GM19463 (cell line): Measurements from ENCODE around the gene PKIB.

Experiments
- ATAC-seq: cut with Tn5 transposase; IDR thresholded peaks from one replicate; pipeline ENCODE4 v1.9.1; 2021; ENCODE audit warnings: mild to moderate bottlenecking, moderate library complexity; ENCODE audit not compliant: unreplicated experiment

Gene PKIB

DNA sequence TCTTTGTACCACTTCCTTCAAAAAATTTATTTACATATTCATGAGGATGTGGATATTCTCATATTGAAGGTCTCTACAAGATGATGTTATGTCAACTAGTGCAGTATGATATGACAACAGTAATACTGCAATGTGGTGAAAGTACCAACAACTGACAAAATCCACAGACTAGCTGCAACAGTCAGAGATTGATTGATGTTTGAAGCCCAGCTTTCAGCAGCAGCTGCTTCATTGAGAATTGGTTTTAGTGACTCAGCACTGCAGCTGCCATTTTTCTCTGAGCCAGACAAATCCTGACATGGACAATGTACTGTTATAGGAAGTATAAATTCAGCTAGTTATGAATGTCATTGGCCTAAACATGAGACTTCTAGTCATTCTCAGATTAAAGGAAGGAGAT lies 53.8 kb downstream of the PKIB start:
- ATAC-seq: no peak

DNA sequence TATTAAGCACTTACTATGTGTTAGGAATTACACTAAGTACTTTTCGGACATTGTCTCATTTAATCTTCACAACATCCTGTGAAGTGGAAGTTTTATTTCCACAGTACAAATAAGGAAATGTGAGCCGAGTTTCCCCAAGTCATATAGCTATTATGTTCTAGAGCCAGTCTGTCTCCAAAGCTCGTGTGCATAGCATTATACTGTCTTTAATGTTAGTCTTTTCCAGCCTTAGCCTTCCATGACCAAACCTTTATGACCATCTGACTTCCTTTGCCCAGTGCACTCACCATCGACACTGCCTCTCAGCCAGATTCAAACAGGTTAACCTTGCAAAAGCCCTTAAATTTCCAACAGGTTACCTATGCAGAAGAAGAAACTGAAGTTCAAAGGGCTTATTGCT lies 55.7 kb downstream of the PKIB start:
- no peak for ATAC-seq

DNA sequence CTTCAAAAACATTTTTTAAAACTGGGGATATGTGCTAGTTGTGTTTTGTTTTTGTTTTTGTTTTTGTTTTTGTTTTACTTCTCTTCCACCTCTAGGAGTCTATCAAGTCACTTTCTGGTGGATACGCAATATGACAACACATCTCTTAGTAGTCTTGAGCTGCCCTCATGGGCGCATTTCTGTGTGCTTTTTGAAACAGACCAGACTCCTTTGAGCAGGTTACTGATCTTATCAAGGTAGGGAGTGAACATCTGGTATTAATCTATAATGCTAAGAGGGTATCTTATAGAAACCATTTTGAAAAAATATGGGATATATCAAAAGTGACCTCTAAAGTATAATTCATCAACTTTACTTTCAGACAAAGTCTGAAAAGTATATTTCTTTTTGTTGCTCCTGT lies 56.2 kb downstream of the PKIB start:
- no peak for ATAC-seq

DNA sequence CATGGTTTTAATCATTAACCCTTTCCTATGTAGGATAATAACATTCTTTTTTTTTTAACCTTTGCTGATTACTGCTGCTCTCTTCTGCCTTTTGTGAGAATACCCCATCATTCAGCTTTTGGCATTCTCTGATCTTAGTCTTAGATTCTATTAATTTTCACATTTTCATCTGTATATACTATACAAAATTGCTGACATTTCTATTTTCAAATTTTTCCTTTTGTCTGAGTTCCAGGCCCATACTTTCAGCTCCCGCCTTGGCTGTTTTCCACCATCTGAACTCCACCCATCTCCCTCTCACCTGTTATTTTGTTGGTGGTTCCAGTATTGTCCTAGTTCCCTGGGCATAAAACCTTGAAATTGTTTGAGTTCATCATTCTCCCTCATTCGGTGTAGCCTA lies 59.2 kb downstream of the PKIB start:
- no peak for ATAC-seq

DNA sequence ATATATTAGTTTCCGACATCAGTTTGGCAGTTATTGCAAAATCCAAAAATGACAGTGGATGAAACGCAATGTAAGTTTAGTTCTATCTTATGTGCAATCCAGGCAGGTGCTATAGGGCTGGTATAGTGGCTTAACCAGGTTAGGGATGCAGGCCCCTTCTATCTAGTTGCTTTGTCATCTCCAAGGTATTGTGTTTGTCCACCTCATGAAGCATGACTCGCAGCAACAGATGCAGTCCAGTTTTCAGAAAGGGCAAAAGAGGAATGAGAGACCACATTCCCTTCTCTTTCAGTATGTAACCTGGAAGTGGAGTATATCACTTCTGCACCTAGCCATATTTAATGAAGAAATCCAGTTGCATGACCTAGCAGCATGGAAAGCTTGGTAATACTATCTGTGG lies 59.7 kb downstream of the PKIB start:
- ATAC-seq: no peak

DNA sequence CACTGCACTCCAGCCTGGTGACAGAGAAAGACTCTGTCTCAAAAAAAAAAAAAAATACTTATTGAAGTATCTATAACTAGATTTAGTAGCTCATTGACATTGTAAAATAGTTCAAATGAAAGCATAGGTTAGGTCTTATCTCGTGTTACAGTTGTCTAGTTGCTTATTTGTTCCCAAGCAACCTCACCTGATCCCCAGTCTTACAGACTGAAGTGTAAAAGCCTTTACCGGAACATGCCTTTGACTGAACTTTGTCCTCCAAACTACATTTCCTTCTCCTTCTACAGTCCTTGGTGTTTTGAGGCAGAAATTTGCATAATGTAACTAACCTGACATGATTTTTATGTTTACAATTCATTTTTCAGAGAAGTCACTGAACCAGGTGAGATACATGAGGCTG lies 61.0 kb downstream of the PKIB start:
- ATAC-seq: no peak

DNA sequence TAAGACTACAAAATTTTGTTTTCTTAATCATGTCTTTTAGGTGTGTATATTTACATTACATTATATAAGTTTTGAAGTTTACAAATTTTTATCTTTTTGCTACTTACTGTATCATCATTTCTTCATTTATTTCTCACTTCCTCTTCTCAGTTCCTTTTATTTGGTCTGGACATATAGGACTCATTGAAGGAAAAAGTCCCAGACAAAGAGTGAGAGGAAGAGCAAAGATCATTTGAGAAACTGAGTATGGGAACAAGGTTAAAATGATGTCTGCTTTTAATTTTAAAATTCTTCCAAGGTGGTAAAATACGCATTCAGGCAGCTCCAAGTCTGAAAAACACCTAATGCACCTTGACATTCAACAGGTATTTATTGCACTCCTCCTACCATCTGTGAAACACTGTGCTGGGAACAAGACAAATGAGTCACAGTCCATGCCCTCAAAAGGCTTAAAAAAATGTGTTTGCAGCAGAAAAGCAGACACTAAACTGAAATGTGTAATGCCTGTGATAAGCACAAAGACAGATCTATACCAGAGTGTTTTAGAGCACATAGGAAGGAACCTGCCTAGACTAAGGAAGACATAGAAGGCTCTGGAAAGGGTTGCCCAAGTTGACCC lies 63.2 kb downstream of the PKIB start:
- ATAC-seq: peak; percentile 62

DNA sequence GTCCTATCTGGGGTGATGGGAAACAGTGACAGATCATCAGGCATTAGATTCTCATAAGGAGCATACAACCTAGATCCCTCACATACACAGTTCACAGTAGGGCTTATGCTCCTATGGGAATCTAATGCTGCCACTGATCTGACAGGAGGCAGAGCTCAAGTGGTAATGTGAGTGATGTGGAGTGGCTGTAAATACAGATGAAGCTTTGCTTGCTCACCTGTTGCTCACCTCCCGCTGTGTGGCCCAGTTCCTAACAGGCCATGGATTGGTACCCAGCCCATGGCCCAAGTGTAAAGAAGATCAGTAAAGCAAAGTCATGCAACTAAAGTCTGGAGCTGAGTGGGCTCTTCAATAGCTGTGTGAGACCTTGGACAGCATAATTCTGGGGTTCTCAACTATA lies 65.9 kb downstream of the PKIB start:
- no peak for ATAC-seq

DNA sequence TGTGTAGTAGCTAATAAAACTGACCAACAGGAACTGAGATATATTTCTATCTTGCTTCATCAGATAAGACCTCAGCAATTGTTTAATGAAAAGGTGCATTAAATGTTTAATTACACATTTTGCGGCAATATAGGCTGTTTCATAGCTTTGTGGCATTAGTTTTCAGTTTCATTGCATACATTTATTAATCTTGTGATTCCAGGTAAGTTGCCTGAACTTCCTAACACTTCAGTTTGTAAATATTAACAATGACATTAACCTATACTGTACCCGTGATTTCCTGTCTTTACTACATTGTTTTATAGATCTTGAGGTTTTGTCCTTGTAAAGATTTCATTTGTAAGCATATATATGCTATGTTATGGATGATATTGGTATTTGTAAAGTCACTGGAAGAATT lies 66.5 kb downstream of the PKIB start:
- ATAC-seq: no peak

DNA sequence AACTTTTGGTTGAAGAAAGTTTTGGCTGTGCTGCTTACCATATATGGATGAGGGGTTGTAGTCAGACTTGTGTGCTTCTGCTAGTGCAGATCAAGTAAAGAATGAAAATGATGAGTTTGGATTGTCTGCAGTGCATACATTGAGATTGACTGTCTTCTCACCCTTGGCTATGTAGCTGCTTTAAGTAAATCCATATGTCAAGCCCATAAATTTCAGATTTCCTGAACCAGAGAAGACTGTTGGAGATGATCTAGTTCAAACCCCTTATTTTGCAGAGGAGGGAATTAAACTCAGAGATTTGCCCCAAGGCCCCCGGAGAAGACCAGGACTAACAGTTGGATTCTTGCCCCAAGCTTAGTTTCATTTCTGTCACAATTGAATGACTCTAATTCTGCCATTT lies 67.2 kb downstream of the PKIB start:
- no peak for ATAC-seq

DNA sequence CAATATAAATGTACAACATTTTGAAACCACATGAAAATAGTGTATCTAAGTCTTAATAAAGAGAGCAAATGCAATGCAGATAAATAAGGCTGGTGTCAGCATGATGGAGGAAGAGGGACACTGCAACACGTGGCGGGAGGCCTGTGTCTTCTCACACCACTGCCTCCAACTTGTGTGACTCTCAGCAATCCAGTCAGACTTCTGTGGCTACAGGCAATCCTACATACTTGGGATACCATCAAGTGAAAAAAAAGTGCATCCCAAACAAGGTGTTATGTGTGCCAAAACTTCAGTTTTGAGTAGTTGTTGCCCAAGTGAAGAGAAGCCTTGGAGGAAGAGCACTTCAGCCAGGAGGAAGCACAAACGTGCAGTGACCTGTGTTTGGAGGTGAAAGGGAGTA lies 68.6 kb downstream of the PKIB start:
- no peak for ATAC-seq

DNA sequence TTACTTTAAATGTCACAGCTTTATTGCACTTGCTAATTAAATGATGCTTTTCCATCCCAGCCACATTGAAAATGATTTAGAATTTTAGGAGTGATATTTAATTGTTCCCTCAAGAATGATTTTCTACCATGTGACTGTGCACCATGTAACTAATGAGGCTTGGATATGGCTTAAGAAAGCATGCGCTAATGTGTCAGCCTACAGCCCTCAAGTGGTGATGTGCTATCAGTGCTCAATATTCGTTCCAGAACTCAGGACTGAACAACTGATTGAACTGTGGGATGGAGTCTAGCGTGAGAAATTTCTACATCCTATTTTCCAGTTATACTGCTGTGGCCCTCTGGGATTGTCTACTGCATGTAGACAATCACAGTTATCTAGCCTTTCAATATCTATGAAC lies 71.5 kb downstream of the PKIB start:
- no peak for ATAC-seq

DNA sequence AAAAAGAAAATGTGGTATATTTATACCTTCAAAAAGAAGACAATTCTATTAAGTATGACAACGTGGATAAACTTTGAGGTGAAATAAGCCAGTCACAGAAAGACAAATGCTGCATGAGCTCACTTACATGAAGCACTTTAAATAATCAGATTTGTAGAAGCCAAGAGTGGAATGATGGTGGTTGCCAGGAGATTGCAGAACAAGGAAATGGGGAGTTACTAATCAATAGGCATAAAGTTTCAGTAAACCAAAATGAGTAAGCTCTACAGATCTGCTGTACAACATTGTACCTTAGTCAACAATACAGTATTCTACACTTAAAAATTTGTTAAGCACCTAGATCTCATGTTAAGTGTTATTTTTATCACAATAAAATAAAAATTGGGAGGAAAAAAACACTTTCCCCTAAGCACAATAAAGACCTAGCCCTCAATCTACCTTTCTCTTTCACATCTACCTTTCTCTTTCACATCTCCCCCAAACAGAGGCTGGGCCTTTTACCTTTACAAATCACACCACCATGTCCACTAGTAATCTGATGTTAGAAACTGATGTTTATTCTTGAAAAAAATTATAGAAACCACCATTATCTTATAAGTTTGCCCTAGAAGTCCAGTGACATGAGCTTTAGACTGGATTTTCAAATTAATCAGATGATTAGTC lies 73.9 kb downstream of the PKIB start:
- ATAC-seq: no peak

DNA sequence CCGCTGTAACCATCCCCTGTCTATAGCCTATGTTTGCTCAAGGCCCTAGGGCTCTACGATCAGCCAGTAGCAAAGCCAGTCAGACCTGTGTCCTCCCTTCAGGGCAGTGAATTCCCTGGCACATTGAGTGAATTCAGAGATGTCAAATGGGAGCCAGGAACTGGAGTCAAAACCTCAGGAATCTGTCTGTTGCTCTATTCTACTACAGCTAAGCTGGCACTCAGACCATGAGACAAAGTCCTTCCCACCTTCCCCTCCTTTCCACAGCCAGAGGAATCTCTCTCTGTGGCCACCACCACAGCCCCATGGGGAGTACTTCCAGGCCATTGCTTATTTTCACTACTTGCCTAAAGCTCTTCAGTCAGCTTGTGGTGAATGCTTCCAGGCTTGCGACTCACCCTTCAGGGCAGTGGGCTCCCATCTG lies 82.0 kb downstream of the PKIB start:
- no peak for ATAC-seq

DNA sequence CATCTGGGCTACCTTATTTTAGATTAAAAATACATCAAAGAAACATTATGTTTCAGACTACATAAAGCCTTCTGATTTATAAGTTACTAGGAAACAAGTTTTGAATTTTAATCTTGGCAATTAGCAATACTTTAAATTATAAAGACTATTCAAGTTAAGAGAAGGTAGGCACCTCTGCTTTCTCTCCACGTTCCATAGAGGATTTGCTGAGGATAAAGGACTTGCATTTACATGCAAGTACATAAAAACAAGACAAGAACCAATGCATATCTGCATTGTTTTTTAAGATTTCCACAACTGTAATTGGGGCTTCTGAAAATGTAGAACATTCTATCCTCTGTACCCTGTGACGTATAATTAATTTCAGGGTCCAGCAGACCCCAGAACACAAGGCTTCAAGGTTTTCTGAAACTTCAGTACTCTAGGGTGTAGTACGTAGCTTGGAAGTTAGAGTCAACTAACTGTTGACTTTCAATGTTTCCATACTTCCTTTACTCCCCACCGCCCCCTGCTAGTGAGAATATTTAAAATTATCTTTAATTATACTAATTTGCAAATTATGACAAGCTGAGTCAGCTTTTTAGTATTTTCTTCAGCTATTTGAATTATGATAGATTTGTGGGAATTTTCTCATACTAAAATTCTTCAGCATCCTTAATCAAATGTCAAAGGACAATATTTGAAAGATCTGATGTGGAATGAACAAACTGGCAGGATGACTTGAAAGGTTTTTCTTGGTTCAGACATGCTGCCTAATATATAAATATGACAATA lies 82.8 kb downstream of the PKIB start:
- ATAC-seq: no peak

DNA sequence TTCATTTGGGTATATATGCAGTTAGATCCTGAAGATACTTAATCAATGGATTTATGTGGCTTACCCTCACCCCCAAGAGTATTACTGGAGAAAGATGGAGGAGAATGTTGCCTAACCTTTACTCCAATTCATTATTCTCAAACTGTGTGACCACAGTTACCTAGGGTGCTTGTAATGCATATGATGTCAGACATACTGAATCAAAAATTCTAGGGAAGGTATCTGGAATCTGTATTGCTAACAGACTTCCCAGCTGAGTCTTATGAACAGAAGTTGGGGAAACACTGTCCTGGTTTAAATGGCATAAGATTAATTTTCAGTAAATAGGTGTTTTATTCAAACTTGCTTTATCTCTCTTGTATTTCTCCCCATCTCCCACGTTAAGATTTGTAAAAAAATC lies 83.9 kb downstream of the PKIB start:
- no peak for ATAC-seq

DNA sequence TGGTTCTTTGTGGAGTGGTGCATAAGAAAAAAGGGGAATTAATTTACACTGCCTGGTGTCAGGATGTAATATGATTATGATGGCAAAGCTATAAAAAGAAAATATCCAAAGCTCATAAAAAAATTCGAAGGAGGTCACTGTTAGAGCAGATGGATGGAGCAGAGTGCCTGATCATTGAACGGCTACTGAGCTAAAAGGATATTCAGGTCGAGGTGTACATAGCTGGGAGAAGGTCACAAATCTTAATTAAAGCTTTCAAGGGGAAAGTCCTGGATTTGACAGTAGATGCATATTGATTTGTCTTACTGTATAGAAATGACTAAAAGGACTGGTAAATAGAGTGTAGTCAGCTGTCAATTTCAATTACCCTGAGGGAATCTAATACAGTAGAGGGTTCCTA lies 84.4 kb downstream of the PKIB start:
- no peak for ATAC-seq

DNA sequence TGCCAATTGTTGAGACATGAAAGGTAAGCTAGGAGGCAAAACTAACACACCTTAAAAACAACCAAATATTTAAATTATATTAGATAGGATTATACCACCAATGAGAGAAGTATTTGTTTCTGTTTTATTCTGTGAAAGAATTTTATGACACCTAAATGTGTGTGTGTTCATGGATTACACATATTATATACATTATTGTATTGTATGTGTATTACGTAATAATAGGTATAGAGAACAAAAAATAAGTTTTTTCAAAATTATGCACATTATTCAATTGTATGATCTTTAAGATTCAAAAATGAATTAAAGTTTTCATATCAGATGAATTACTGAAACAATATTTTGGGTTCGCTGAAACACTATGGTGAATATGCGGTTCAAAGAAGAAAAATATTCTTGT lies 85.0 kb downstream of the PKIB start:
- ATAC-seq: no peak

DNA sequence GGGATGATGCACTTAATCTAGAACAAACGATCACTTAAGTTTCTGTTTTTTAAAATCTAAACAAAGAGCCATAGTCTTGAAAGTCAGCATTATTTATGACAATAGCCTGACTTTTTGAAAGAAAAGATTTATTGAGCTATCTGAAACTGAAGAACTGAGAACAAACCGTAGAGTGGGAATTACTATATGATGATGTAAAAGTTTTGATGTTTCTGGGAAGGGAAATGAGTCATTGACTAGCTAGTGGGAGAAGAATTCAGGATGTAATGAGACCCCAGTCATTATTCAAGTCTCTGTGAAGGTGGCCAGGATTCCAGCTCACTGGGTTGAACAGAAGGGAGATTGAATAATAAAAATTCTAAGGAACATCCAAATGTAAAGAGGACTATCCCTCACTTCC lies 85.9 kb downstream of the PKIB start:
- no peak for ATAC-seq

DNA sequence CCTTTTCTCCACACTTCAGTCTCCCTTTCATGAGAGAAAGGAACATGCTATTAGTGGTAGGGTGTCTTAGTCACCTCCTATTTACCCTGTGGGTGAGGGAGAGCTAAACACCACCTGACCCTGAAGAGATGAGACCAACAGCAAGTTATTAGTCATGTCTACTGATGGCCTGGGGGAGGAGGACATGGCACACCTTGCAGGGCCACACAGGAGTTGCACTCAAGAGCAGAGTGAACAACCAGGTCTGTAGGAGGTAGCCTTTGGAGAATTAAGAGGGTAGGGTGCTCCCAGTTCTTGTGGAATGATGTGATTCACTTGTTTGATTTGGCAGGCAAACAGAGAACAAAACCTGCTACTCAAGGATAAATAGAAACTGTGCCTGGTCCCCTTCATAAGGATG lies 86.6 kb downstream of the PKIB start:
- ATAC-seq: no peak

DNA sequence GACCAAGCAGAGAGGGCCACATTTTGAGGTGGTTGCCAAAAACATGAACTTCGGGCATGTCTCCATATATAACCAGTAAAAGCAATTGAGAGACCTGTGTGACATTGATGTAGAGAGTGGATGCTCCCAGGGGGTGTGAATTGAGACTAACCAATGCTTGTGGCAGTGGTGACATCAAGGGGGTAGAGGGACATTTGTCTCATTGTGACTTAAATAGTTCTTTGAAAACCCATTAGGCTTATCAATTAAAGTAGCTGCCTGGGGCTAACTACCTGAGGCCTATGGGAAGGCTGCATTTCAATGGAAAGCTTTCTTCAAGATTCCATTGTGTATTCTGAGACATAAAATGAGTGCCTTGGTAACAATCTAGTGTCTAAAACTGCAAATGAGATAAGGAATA lies 87.3 kb downstream of the PKIB start:
- no peak for ATAC-seq

DNA sequence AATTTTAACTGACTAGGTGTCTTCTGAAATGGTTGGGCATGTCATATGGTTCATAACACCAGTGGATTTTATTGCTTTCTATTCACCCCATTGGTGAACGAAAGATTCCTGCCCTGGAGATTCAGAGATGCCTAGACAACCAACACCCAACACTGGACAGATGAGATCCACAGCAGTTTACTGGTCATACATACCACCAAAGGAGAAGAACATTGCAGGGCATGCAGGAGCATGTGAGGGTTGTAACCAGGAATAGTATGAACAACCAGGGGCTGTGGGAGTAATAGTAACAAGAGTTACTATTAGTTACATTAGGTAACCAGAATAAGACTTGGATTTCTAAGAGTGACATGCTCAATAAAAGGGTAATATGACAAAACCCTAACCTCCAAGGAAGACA lies 91.5 kb downstream of the PKIB start:
- no peak for ATAC-seq
